ENCODE results near the gene AMBN.

AMBN gene

GRCh38 chr4:70619778-70620177 is 27.7 kb downstream of the AMBN start:
- ChIA-PET POLR2A (no interaction called here), CTCF (no interaction called here)
- no peaks in the 10 kb centered on the region for H3K4me1 ChIP-seq (ENCODE audit: control insufficient read depth, insufficient read depth, low read length)
- no peaks in the 10 kb centered on the region for H3K9me3 ChIP-seq (ENCODE audit: control insufficient read depth, insufficient read depth, low read depth, low read length)
- no peak overlapping the region for H3K27ac ChIP-seq (ENCODE audit: extremely low read depth, low read depth, low read length)
- H3K36me3 ChIP-seq (ENCODE audit: control insufficient read depth in 2 of 2, insufficient read depth in 1 of 2, low read length in 2 of 2): no peaks in the 10 kb centered on the region
- no peak for TF ChIP-seq ZSCAN4 (tag by site-specific recombination; IDR thresholded peaks at IDR 0.05)
- no peak overlapping the region for H3K4me3 ChIP-seq (ENCODE audit: low read depth, low read length)

GRCh38 chr4:70623323-70623722 is 31.3 kb downstream of the AMBN start:
- POLR2A ChIA-PET: interaction anchor here (0.6 kb wide), 1 partner anchor 60 kb away, joined by 5 read pairs; no protein-coding TSS in a partner anchor
- no peak for TF ChIP-seq PRDM4 (tag by site-specific recombination; IDR thresholded peaks at IDR 0.05)
- no peak overlapping the region for H3K27ac ChIP-seq (ENCODE audit: extremely low read depth, low read depth, low read length)
- H3K4me3 ChIP-seq (ENCODE audit: low read depth, low read length): no peak overlapping the region
- H3K4me1 ChIP-seq (ENCODE audit: control insufficient read depth, insufficient read depth, low read length): no peaks in the 10 kb centered on the region
- CTCF ChIA-PET: interaction anchor here (0.7 kb wide), 1 partner anchor 21 kb away, joined by 5 read pairs; no protein-coding TSS in a partner anchor
- no peaks in the 10 kb centered on the region for H3K9me3 ChIP-seq (ENCODE audit: control insufficient read depth, insufficient read depth, low read depth, low read length)
- H3K36me3 ChIP-seq (ENCODE audit: control insufficient read depth in 2 of 2, insufficient read depth in 1 of 2, low read length in 2 of 2): no peaks in the 10 kb centered on the region

- no peak overlapping the region for H3K4me3 ChIP-seq (ENCODE audit: low read depth, low read length)
- no peak overlapping the region for H3K27ac ChIP-seq (ENCODE audit: extremely low read depth, low read depth, low read length)
- ChIA-PET POLR2A (no interaction called here), CTCF (interaction anchor here (0.7 kb wide), 1 partner anchor 22 kb away, joined by 5 read pairs; no protein-coding TSS in a partner anchor)
- H3K36me3 ChIP-seq (ENCODE audit: control insufficient read depth in 2 of 2, insufficient read depth in 1 of 2, low read length in 2 of 2): no peaks in the 10 kb centered on the region
- TF ChIP-seq PRDM6 (tag by site-specific recombination; IDR thresholded peaks at IDR 0.05) (0 out of 2 replicates have a peak, but pooled peaks have one; percentile 11), ZNF26 (tag by site-specific recombination; IDR thresholded peaks at IDR 0.05) (no peak)
- H3K4me1 ChIP-seq (ENCODE audit: control insufficient read depth, insufficient read depth, low read length): no peaks in the 10 kb centered on the region
- no peaks in the 10 kb centered on the region for H3K9me3 ChIP-seq (ENCODE audit: control insufficient read depth, insufficient read depth, low read depth, low read length)
Measured at GRCh38 chr4:70624226-70624793, 32.3 kb downstream of the AMBN start.

GRCh38 chr4:70627620-70628019 is 35.6 kb downstream of the AMBN start:
- ChIA-PET CTCF (no interaction called here), POLR2A (no interaction called here)
- H3K27ac ChIP-seq (ENCODE audit: extremely low read depth, low read depth, low read length): no peak overlapping the region
- H3K4me1 ChIP-seq (ENCODE audit: control insufficient read depth, insufficient read depth, low read length): no peaks in the 10 kb centered on the region
- H3K9me3 ChIP-seq (ENCODE audit: control insufficient read depth, insufficient read depth, low read depth, low read length): no peaks in the 10 kb centered on the region
- no peaks in the 10 kb centered on the region for H3K36me3 ChIP-seq (ENCODE audit: control insufficient read depth in 2 of 2, insufficient read depth in 1 of 2, low read length in 2 of 2)
- H3K4me3 ChIP-seq (ENCODE audit: low read depth, low read length): no peak overlapping the region
- TF ChIP-seq ZNF830 (tag by site-specific recombination; IDR thresholded peaks at IDR 0.05; ENCODE audit: low read depth) (no peak), ZNF555 (tag by site-specific recombination; conservative IDR thresholded peaks at IDR 0.05) (no peak), ZNF654 (tag by site-specific recombination; IDR thresholded peaks at IDR 0.05; ENCODE audit: low read depth) (no peak), ZNF37A (tag by site-specific recombination; IDR thresholded peaks at IDR 0.05) (no peak), ZNF626 (tag by site-specific recombination; IDR thresholded peaks at IDR 0.05) (no peak), ZNF560 (tag by site-specific recombination; IDR thresholded peaks at IDR 0.05; ENCODE audit: borderline replicate concordance) (no peak), ZNF549 (tag by site-specific recombination; IDR thresholded peaks at IDR 0.05) (no peak), SALL2 (tag by site-specific recombination; IDR thresholded peaks at IDR 0.05; ENCODE audit: borderline replicate concordance) (no peak)
